Ovary (tissue), 3 donors: Measurements from ENCODE around the gene B3GALT5.

ENCODE experiments used
- CTCF ChIP-seq, 3 donors: fragments of 450-650 bp in 2 of 3; fragments of 200-600 bp in 1 of 3; IDR thresholded peaks; one replicate each; pipeline versions ENCODE4 v1.5.1 to v1.8.0; 2016 to 2022; ENCODE audit warnings: antibody characterized with exemption in 3 of 3, mild to moderate bottlenecking in 1 of 3
- EP300 ChIP-seq: sonication (generic); formaldehyde crosslinking; IDR thresholded peaks from one replicate; pipeline ENCODE4 v1.6.1; 2017; ENCODE audit warnings: antibody characterized with exemption
- POLR2A ChIP-seq: fragments of 450-650 bp; IDR thresholded peaks from one replicate; pipeline ENCODE4 v1.6.1; 2017; ENCODE audit warnings: antibody characterized with exemption, mild to moderate bottlenecking, moderate library complexity
- donor health status: DM: no; HTN: no; CAD: no.

DNA sequence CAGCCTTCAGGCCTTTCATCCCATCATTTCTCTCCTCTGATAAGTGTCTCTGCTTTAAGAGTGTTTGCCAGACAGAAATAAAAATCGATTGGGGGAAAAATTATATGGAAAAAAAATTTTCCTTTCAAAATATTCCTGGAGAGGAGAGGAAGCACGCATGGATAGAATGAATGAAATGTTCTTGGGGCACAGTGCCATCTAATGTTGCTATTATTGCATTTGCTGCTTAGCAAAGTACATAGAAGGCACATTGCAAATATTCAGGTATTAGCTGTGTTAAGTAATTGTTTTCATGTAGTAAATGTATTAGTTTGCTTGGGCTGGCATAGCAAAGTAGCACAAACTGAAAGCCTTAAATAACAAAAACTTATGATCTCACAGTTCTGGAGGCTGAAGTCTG lies 18.1 kb downstream of the B3GALT5 start:
- no peak for TF ChIP-seq CTCF (IDR thresholded peaks at IDR 0.05)
- TF ChIP-seq POLR2A = no peak
- no peak for TF ChIP-seq EP300
